PC-9 (cell line): ENCODE measurements around the gene ZNF212.

Experiments
- CTCF ChIP-seq: fragments of 200-600 bp; sonication (generic); conservative IDR thresholded peaks from 2 replicates; pipeline ENCODE4 v1.6.1; 2017; ENCODE audit warnings: mixed run types, antibody characterized with exemption, mild to moderate bottlenecking, moderate library complexity
- EZH2 ChIP-seq: fragments of 200-600 bp; sonication (generic); IDR thresholded peaks from 2 replicates; pipeline ENCODE4 v1.8.0; 2017; ENCODE audit warnings: antibody characterized with exemption, low read depth

- TF ChIP-seq CTCF = no peak
- TF ChIP-seq EZH2 = no peak
Observed at GRCh38 chr7:149241696-149242095, 2.2 kb downstream of the ZNF212 start.
